Mesendoderm (in vitro differentiated cells): ENCODE measurements around the gene ELOVL4.

Experiments
- DNase-seq: peaks from one replicate; pipeline ENCODE4 v3.0.0; 2013
- H2AK5ac ChIP-seq: 2 replicates; pipeline ENCODE4 v1.6.1; 2013; ENCODE audit warnings: low read length, inconsistent platforms
- H2BK120ac ChIP-seq: 2 replicates; pipeline ENCODE4 v1.6.1; 2013; ENCODE audit warnings: low read depth, mild to moderate bottlenecking, low read length, moderate library complexity, mixed read lengths
- H2BK15ac ChIP-seq: replicated peaks from 2 replicates; pipeline ENCODE4 v1.6.1; 2013; ENCODE audit warnings: low read depth, mild to moderate bottlenecking, moderate library complexity
- H2BK5ac ChIP-seq: 2 replicates; pipeline ENCODE4 v1.6.1; 2013; ENCODE audit warnings: low read length, inconsistent platforms
- H3K18ac ChIP-seq: 2 replicates; pipeline ENCODE4 v1.6.1; 2013; ENCODE audit warnings: mild to moderate bottlenecking, low read length, mixed read lengths
- H3K23ac ChIP-seq: one replicate; pipeline ENCODE4 v1.6.1; 2013; ENCODE audit warnings: low read length
- H3K27ac ChIP-seq: 2 replicates; pipeline ENCODE4 v1.5.1; 2013; ENCODE audit warnings: low read depth, mild to moderate bottlenecking, inconsistent platforms, low read length, moderate library complexity
- H3K27me3 ChIP-seq: 2 replicates; pipeline ENCODE4 v1.6.1; 2013; ENCODE audit warnings: low read length, control low read depth, mild to moderate bottlenecking, inconsistent platforms; ENCODE audit not compliant: insufficient read depth, poor library complexity
- H3K36me3 ChIP-seq: 2 replicates; pipeline ENCODE4 v1.6.1; 2013; ENCODE audit warnings: low read length, inconsistent platforms; ENCODE audit not compliant: control insufficient read depth, insufficient read depth
- H3K4ac ChIP-seq: one replicate; pipeline ENCODE4 v1.6.1; 2013; ENCODE audit warnings: low read depth, mild to moderate bottlenecking, low read length, moderate library complexity
- H3K4me1 ChIP-seq: 2 replicates; pipeline ENCODE4 v1.6.1; 2013; ENCODE audit warnings: low read depth, low read length, inconsistent platforms; ENCODE audit not compliant: control insufficient read depth
- H3K4me2 ChIP-seq: 2 replicates; pipeline ENCODE4 v1.6.1; 2013; ENCODE audit warnings: low read length
- H3K4me3 ChIP-seq: 2 replicates; pipeline ENCODE4 v1.5.1; 2013; ENCODE audit warnings: mild to moderate bottlenecking, low read length
- H3K56ac ChIP-seq: one replicate; pipeline ENCODE4 v1.6.1; 2013; ENCODE audit warnings: low read length
- H3K79me1 ChIP-seq: 2 replicates; pipeline ENCODE4 v1.6.1; 2013; ENCODE audit warnings: low read length, inconsistent platforms
- H3K79me2 ChIP-seq: 2 replicates; pipeline ENCODE4 v1.6.1; 2013; ENCODE audit warnings: mild to moderate bottlenecking, low read length; ENCODE audit not compliant: control insufficient read depth, insufficient read depth
- H3K9ac ChIP-seq: 2 replicates; pipeline ENCODE4 v1.6.1; 2013; ENCODE audit warnings: low read length, inconsistent platforms
- H4K5ac ChIP-seq: one replicate; pipeline ENCODE4 v1.6.1; 2013; ENCODE audit warnings: low read length
- H4K8ac ChIP-seq: one replicate; pipeline ENCODE4 v1.6.1; 2013; ENCODE audit warnings: low read depth, mild to moderate bottlenecking, control low read depth, low read length, moderate library complexity
- WGBS: extraction: QIAGEN DNeasy Blood & Tissue Kit; methylation state at CpG from one replicate; pipeline ENCODE4 v1.1.7; 2013; ENCODE audit warnings: low lambda C conversion rate, missing lambda C conversion rate; ENCODE audit not compliant: insufficient coverage; ENCODE audit errors: extremely low coverage; 5-methylcytosine and 5-hydroxymethylcytosine counted together

The ELOVL4 gene

GRCh38 chr6:79888587-79888986, 58.8 kb downstream of the ELOVL4 start:
- H3K79me2 ChIP-seq, result no peaks in the 10 kb centered on the region
- H3K27me3 ChIP-seq, result no peaks in the 10 kb centered on the region
- no peak overlapping the region for H4K5ac ChIP-seq
- no peaks in the 10 kb centered on the region for H3K36me3 ChIP-seq
- H3K27ac ChIP-seq, result no peak overlapping the region
- H2BK5ac ChIP-seq, result no peak overlapping the region
- no peaks in the 10 kb centered on the region for H3K4me1 ChIP-seq
- no peaks in the 10 kb centered on the region for H3K79me1 ChIP-seq
- no peak overlapping the region for H3K23ac ChIP-seq
- H3K56ac ChIP-seq, result no peak overlapping the region
- no peak overlapping the region for H2BK120ac ChIP-seq
- no peak overlapping the region for H3K18ac ChIP-seq
- H3K4ac ChIP-seq, result no peak overlapping the region
- H3K4me3 ChIP-seq, result no peak overlapping the region
- no peak for DNase-seq
- H3K9ac ChIP-seq, result no peak overlapping the region
- no CpG with 5 or more reads among the region's 3 CpGs for WGBS
- H4K8ac ChIP-seq, result no peak overlapping the region
- H2BK15ac ChIP-seq, result no peak overlapping the region
- no peak overlapping the region for H3K4me2 ChIP-seq
- no peak overlapping the region for H2AK5ac ChIP-seq

GRCh38 chr6:79878142-79878748, 69.1 kb downstream of the ELOVL4 start:
- Histone ChIP-seq H3K27me3 (no peaks in the 10 kb centered on the region), H3K27ac (no peak overlapping the region), H3K4ac (no peak overlapping the region), H3K4me1 (no peaks in the 10 kb centered on the region), H3K9ac (no peak overlapping the region), H4K5ac (no peak overlapping the region), H3K4me3 (no peak overlapping the region), H3K18ac (no peak overlapping the region), H3K36me3 (no peaks in the 10 kb centered on the region), H2BK120ac (no peak overlapping the region), H3K79me1 (no peaks in the 10 kb centered on the region), H3K4me2 (no peak overlapping the region), H4K8ac (no peak overlapping the region), H3K56ac (no peak overlapping the region), H3K23ac (no peak overlapping the region), H3K79me2 (no peaks in the 10 kb centered on the region), H2BK5ac (no peak overlapping the region), H2AK5ac (no peak overlapping the region), H2BK15ac (no peak overlapping the region)
- no CpG with 5 or more reads among the region's 6 CpGs for WGBS
- no peak for DNase-seq

GRCh38 chr6:79874531-79875134, 72.7 kb downstream of the ELOVL4 start:
- no peak overlapping the region for H4K5ac ChIP-seq
- 100% methylated on average over 1 of the region's 5 CpGs for WGBS
- no peak overlapping the region for H3K9ac ChIP-seq

GRCh38 chr6:79872986-79873385, 74.4 kb downstream of the ELOVL4 start:
- no peak overlapping the region for H3K4ac ChIP-seq
- H3K56ac ChIP-seq, result no peak overlapping the region
- no peak overlapping the region for H3K9ac ChIP-seq
- no peak overlapping the region for H2BK5ac ChIP-seq
- H3K79me1 ChIP-seq, result no peaks in the 10 kb centered on the region
- WGBS, result no CpG with 5 or more reads among the region's 2 CpGs
- peaks cover 6% of the 10 kb centered on the region for H3K4me1 ChIP-seq
- H3K79me2 ChIP-seq, result no peaks in the 10 kb centered on the region
- peak; percentile 9 for DNase-seq
- no peak overlapping the region for H2BK120ac ChIP-seq
- no peak overlapping the region for H4K8ac ChIP-seq
- H3K27ac ChIP-seq, result no peak overlapping the region
- H3K23ac ChIP-seq, result no peak overlapping the region
- H2BK15ac ChIP-seq, result no peak overlapping the region
- H3K36me3 ChIP-seq, result no peaks in the 10 kb centered on the region
- no peak overlapping the region for H3K4me2 ChIP-seq
- no peaks in the 10 kb centered on the region for H3K27me3 ChIP-seq
- H2AK5ac ChIP-seq, result no peak overlapping the region
- H3K18ac ChIP-seq, result no peak overlapping the region
- no peak overlapping the region for H4K5ac ChIP-seq
- H3K4me3 ChIP-seq, result no peak overlapping the region

More at GRCh38 chr6:79874531-79875134, 72.7 kb downstream of the ELOVL4 start:
- DNase-seq, result no peak
- no peak overlapping the region for H3K4ac ChIP-seq
- H3K79me1 ChIP-seq, result no peaks in the 10 kb centered on the region
- no peak overlapping the region for H4K8ac ChIP-seq
- no peak overlapping the region for H2BK120ac ChIP-seq
- H3K18ac ChIP-seq, result no peak overlapping the region
- H3K4me1 ChIP-seq, result no peaks in the 10 kb centered on the region
- H3K56ac ChIP-seq, result no peak overlapping the region
- H2BK15ac ChIP-seq, result no peak overlapping the region
- no peaks in the 10 kb centered on the region for H3K27me3 ChIP-seq
- H3K4me3 ChIP-seq, result no peak overlapping the region
- H2BK5ac ChIP-seq, result no peak overlapping the region
- no peak overlapping the region for H3K23ac ChIP-seq
- no peaks in the 10 kb centered on the region for H3K36me3 ChIP-seq
- H3K27ac ChIP-seq, result no peak overlapping the region
- H3K4me2 ChIP-seq, result no peak overlapping the region
- no peaks in the 10 kb centered on the region for H3K79me2 ChIP-seq
- no peak overlapping the region for H2AK5ac ChIP-seq

- Histone ChIP-seq H4K5ac (no peak overlapping the region), H3K27ac (no peak overlapping the region), H3K27me3 (no peaks in the 10 kb centered on the region), H4K8ac (no peak overlapping the region), H3K56ac (no peak overlapping the region), H3K79me1 (no peaks in the 10 kb centered on the region), H3K36me3 (no peaks in the 10 kb centered on the region), H3K9ac (no peak overlapping the region), H3K79me2 (no peaks in the 10 kb centered on the region), H3K4me3 (no peak overlapping the region), H3K4ac (no peak overlapping the region), H3K23ac (no peak overlapping the region), H2AK5ac (no peak overlapping the region), H3K4me1 (peaks cover 6% of the 10 kb centered on the region), H3K18ac (no peak overlapping the region), H2BK120ac (no peak overlapping the region), H3K4me2 (no peak overlapping the region), H2BK5ac (no peak overlapping the region), H2BK15ac (no peak overlapping the region)
- no CpG with 5 or more reads among the region's 2 CpGs for WGBS
- no peak for DNase-seq
These were observed 75.0 kb downstream of the ELOVL4 start for GRCh38 chr6:79872303-79872702.
